ENCODE measurements around the gene BRMS1. TPM values are rescaled to one million over a fixed set of nuclear protein-coding genes. Genes with fewer than 3 reads are reported as not detected.

BRMS1 gene
- total and polyA plus RNA-seq, 10 of the 15 experiments (the other 5 are each of a cell fraction or from before 2014, with no cell fraction given), result 2.1 to 85.3 (median 48.5) TPM

- in situ Hi-C loops (cut with MboI), result no loop called here
- ATAC-seq (peak; percentile 72), FAIRE-seq (no peak), DNase-seq (ENCODE audit: low read depth, low spot score) (peak; percentile 98)
- Histone ChIP-seq H3K27ac (ENCODE audit: control insufficient read depth, insufficient read depth) (peak within 1 kb of the TSS; percentile 61; the same call in 1 of the 2 replicates), H3K9me3 (replicated peaks; ENCODE audit: control insufficient read depth, insufficient read depth, low read length) (no peaks in the 10 kb centered on the region), H3K9ac (ENCODE audit: control insufficient read depth, insufficient read depth, low read length) (peak within 1 kb of the TSS; percentile 84; the same call in 1 of the 2 replicates), H3K4me2 (ENCODE audit: control insufficient read depth, insufficient read depth) (peak within 1 kb of the TSS; percentile 88), H4K20me1 (ENCODE audit: control insufficient read depth, insufficient read depth) (no peaks in the 10 kb centered on the region), H3K27me3 (replicated peaks in 1 of 2; ENCODE audit: control insufficient read depth in 2 of 2, insufficient read depth in 2 of 2, low read length in 1 of 2) (no peaks in the 10 kb centered on the region), H2AFZ (ENCODE audit: control insufficient read depth, low read depth, low read length) (peak within 1 kb of the TSS; percentile 93), H3K4me1 (ENCODE audit: control insufficient read depth, insufficient read depth, low read length) (peaks cover 17% of the 10 kb centered on the region), H3K36me3 (ENCODE audit: control insufficient read depth in 2 of 2, insufficient read depth in 2 of 2, low read length in 1 of 2) (no peaks in the 10 kb centered on the region), H3K79me2 (ENCODE audit: control insufficient read depth, insufficient read depth, low read length) (peaks cover 17% of the 10 kb centered on the region), H3K4me3 (peak within 1 kb of the TSS; percentile 90)
- ChIA-PET CTCF (interaction anchor here (1.4 to 7.4 kb wide), 4 partner anchors 16 to 42 kb away, joined by 4 to 44 read pairs (median 9); no protein-coding TSS in a partner anchor), RAD21 (ENCODE audit: unreplicated experiment) (interaction anchor here (1.1 to 2.0 kb wide), 2 partner anchors 13 to 36 kb away, joined by 3 to 6 read pairs; no protein-coding TSS in a partner anchor), SMC1A (ENCODE audit: uncharacterized antibody, unreplicated experiment) (interaction anchor here (0.7 to 1.5 kb wide), 3 partner anchors 35 to 59 kb away, joined by 3 to 4 read pairs (median 4); partner anchors contain the start of gene YIF1A), POLR2A (interaction anchor here (0.6 to 3.9 kb wide), 4 partner anchors 12 to 212 kb away, joined by 3 to 16 read pairs (median 4); partner anchors contain the start of gene RIN1)
- no TSS peak for BruUV-seq (replicated peaks)
- intact Hi-C loops (cut with micrococcal nuclease; ENCODE audit: unreplicated experiment), result no loop called here
- WGBS (ENCODE audit: insufficient coverage, insufficient replicate concordance, low lambda C conversion rate, missing lambda C conversion rate), result under 1% methylated on average over 47 of the region's 101 CpGs
- TF ChIP-seq TARDBP (IDR thresholded peaks at IDR 0.05; ENCODE audit: borderline replicate concordance) (peak; percentile 99), EP300 (IDR thresholded peaks at IDR 0.05; ENCODE audit: borderline replicate concordance in 1 of 2, control insufficient read depth in 1 of 2, low read depth in 2 of 2, low read length in 2 of 2) (peak; percentile 13 to 83; a peak in 1 of 4 replicates), ETV6 (conservative IDR thresholded peaks at IDR 0.05 in 1 of 2, IDR thresholded peaks at IDR 0.05 in 1 of 2; ENCODE audit: borderline replicate concordance in 1 of 2, low read depth in 1 of 2) (no peak), ESRRA (IDR thresholded peaks at IDR 0.05; ENCODE audit: low read length) (no peak), ZBTB11 (CRISPR knock-in tag; IDR thresholded peaks at IDR 0.05) (no peak), YY1 (IDR thresholded peaks at IDR 0.05; ENCODE audit: low read depth, low read length) (peak; percentile 74), DPF2 (IDR thresholded peaks at IDR 0.05) (peak; percentile 25; the same call in 1 of the 2 replicates), RFX5 (IDR thresholded peaks at IDR 0.05; ENCODE audit: low read depth, low read length) (no peak), ZNF207 (IDR thresholded peaks at IDR 0.05; ENCODE audit: borderline replicate concordance) (peak; percentile 95), CREB1 (IDR thresholded peaks at IDR 0.05; ENCODE audit: low read depth) (peak; percentile 78), WRNIP1 (IDR thresholded peaks at IDR 0.05; ENCODE audit: borderline replicate concordance, low read depth, low read length) (0 out of 2 replicates have a peak, but pooled peaks have one; percentile 27), REST (IDR thresholded peaks at IDR 0.05; ENCODE audit: low read depth, low read length) (no peak), ZNF217 (IDR thresholded peaks at IDR 0.05) (peak; percentile 56; the same call in 1 of the 2 replicates), BRCA1 (IDR thresholded peaks at IDR 0.05; ENCODE audit: low read depth, low read length) (no peak)
Measured at GRCh38 chr11:66347425-66348276, 2.7 kb upstream of the BRMS1 start, which contains the start of gene B4GAT1. TSS of gene B4GAT1 (minus strand) at chr11:66347629. CDS start at chr11:66347545, 84 bp downstream.

Measured in GM12878 (cell line).